ENCODE measurements around the gene NUP160. TPM values are rescaled to one million over a fixed set of nuclear protein-coding genes. Genes with fewer than 3 reads are reported as not detected.

The NUP160 gene
- total and polyA plus RNA-seq, 2 of the 8 experiments (the other 6 are each of a cell fraction or from before 2014, with no cell fraction given) = 44.6 to 100 TPM

GRCh38 chr11:47850337-47850736 lies 2.2 kb upstream of the NUP160 start:
- FAIRE-seq = no peak
- H2AFZ ChIP-seq (ENCODE audit: low read length) = no peak overlapping the region
- no peak for TF ChIP-seq NRF1 (IDR thresholded peaks at IDR 0.05; ENCODE audit: low read depth, low read length)
- no peak for TF ChIP-seq BACH1 (IDR thresholded peaks at IDR 0.05; ENCODE audit: low read length)
- no peak for TF ChIP-seq SUZ12 (IDR thresholded peaks at IDR 0.05; ENCODE audit: low read length)
- no peak for TF ChIP-seq CEBPB (IDR thresholded peaks at IDR 0.05; ENCODE audit: low read depth, low read length)
- no peak for TF ChIP-seq RNF2 (IDR thresholded peaks at IDR 0.05; ENCODE audit: borderline replicate concordance, low read depth, low read length, missing control alignments, poor library complexity, severe bottlenecking)
- TF ChIP-seq JUND (IDR thresholded peaks at IDR 0.05; ENCODE audit: low read length) = no peak
- no peak for TF ChIP-seq CTBP2 (IDR thresholded peaks at IDR 0.05; ENCODE audit: borderline replicate concordance, insufficient read depth, insufficient read length, low read length)
- TF ChIP-seq TEAD4 (IDR thresholded peaks at IDR 0.05; ENCODE audit: low read depth, low read length) = no peak
- no peak for TF ChIP-seq SP4 (IDR thresholded peaks at IDR 0.05; ENCODE audit: low read length)
- no peak for TF ChIP-seq EZH2 (IDR thresholded peaks at IDR 0.05; ENCODE audit: low read depth, low read length, severe bottlenecking)

More at GRCh38 chr11:47850337-47850736, 2.2 kb upstream of the NUP160 start:
- H3K4ac ChIP-seq (replicated peaks; ENCODE audit: insufficient read length, low read depth, low read length) = no peak overlapping the region
- no peaks in the 10 kb centered on the region for H3K27me3 ChIP-seq (replicated peaks in 1 of 4; ENCODE audit: control insufficient read depth in 3 of 4, extremely low read depth in 1 of 4, insufficient read depth in 3 of 4, low read length in 3 of 4)
- peaks cover 8% of the 10 kb centered on the region; the same call in 1 of the 2 replicates for H3K79me1 ChIP-seq (ENCODE audit: low read depth, low read length)
- POLR2A ChIA-PET (ENCODE audit: partially characterized antibody) = interaction anchor here (1.2 to 1.3 kb wide), 2 partner anchors 8 to 11 kb away, joined by 3 to 4 read pairs; no protein-coding TSS in a partner anchor
- no peak overlapping the region for H3K56ac ChIP-seq (replicated peaks; ENCODE audit: insufficient read length, low read depth, low read length)
- CTCF ChIA-PET (ENCODE audit: partially characterized antibody) = interaction anchor here (1.1 kb wide), 1 partner anchor 39 kb away, joined by 3 read pairs; no protein-coding TSS in a partner anchor
- no peak overlapping the region for H2BK15ac ChIP-seq (ENCODE audit: low read length)
- no peak overlapping the region for H4K5ac ChIP-seq (ENCODE audit: insufficient read length, low read depth, low read length)
- H4K91ac ChIP-seq (replicated peaks; ENCODE audit: insufficient read length, low read length) = no peak overlapping the region
- no peak overlapping the region for H3K23ac ChIP-seq (ENCODE audit: insufficient read length)
- peaks cover 0 to 8% (median 3%) of the 10 kb centered on the region in 4 experiments; a peak in 5 of 7 replicates for H3K4me1 ChIP-seq (replicated peaks in 1 of 4; ENCODE audit: control insufficient read depth in 3 of 4, insufficient read depth in 4 of 4, low read length in 3 of 4)
- no peak overlapping the region for H4K8ac ChIP-seq (ENCODE audit: extremely low read depth, insufficient read depth, low read length)
- H3K18ac ChIP-seq (ENCODE audit: extremely low read depth, low read length) = no peak overlapping the region
- peaks cover 12% of the 10 kb centered on the region for H3K23me2 ChIP-seq (ENCODE audit: low read depth, low read length)
- no peak overlapping the region for H3K14ac ChIP-seq (ENCODE audit: insufficient read length)
- no peak overlapping the region for H3K27ac ChIP-seq (ENCODE audit: low read depth, low read length)
- no peak overlapping the region for H3K4me3 ChIP-seq (ENCODE audit: extremely low read depth in 1 of 4, insufficient read depth in 2 of 4, low read depth in 3 of 4, low read length in 4 of 4)
- WGBS, 2 experiments (ENCODE audit: extremely low coverage in 1 of 2, insufficient coverage in 1 of 2, insufficient read length in 1 of 2, insufficient replicate concordance in 2 of 2, low coverage in 1 of 2, low lambda C conversion rate in 2 of 2, missing lambda C conversion rate in 1 of 2) = 100% methylated on average over 1 of the region's 1 CpG; no CpG with 5 or more reads in 1 of the 2 experiments
- peaks cover 11 to 27% of the 10 kb centered on the region in 2 experiments for H3K79me2 ChIP-seq (ENCODE audit: control insufficient read depth in 1 of 2, insufficient read depth in 2 of 2, low read length in 2 of 2)
- H2BK20ac ChIP-seq (ENCODE audit: low read length) = no peak overlapping the region
- H3K9ac ChIP-seq (replicated peaks in 1 of 4; ENCODE audit: extremely low read depth in 1 of 4, low read depth in 3 of 4, low read length in 3 of 4) = no peak overlapping the region
- no peak for DNase-seq (ENCODE audit: low read depth in 1 of 2, low spot score in 2 of 2)
- no peak overlapping the region for H3K4me2 ChIP-seq (ENCODE audit: insufficient read depth in 1 of 2, low read depth in 2 of 2, low read length in 2 of 2)
- H3K9me3 ChIP-seq (ENCODE audit: insufficient read depth in 2 of 2, low read depth in 1 of 2, low read length in 1 of 2) = no peaks in the 10 kb centered on the region
- H2BK12ac ChIP-seq (ENCODE audit: low read depth, low read length) = no peak overlapping the region
- peaks cover 3 to 14% (median 7%) of the 10 kb centered on the region in 4 experiments; a peak in 5 of 8 replicates for H3K36me3 ChIP-seq (ENCODE audit: control insufficient read depth in 2 of 4, insufficient read depth in 4 of 4, low read length in 3 of 4)
- no peak overlapping the region for H2AK5ac ChIP-seq (ENCODE audit: low read depth, low read length)
- no peak overlapping the region for H2BK120ac ChIP-seq (replicated peaks; ENCODE audit: low read depth, low read length)
- H4K20me1 ChIP-seq (replicated peaks in 1 of 2; ENCODE audit: control insufficient read depth in 1 of 2, insufficient read depth in 2 of 2, low read length in 2 of 2) = no peaks in the 10 kb centered on the region
- no peak overlapping the region for H2BK5ac ChIP-seq (ENCODE audit: low read depth, low read length)
